ENCODE results near the gene PROM1.

PROM1 gene

DNA sequence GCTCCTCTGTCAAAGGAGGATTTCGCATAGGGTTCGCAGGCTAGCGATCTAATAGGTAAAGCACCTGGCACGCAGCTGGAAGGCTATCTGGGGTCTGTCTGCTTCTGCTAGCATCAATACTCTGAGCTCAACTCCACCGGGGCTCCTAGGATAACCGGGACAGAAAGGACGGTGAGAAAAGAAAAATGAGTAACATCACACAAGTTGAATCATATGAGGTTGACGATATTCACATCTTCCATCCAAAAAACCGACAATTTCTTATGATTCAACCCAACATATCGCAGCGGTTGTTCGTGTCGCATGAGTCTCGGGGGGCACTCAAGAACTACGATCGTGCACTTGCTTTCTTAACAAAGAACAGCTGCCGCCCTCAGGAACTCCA is 1.8 kb downstream of the PROM1 start:
- Histone ChIP-seq H3K27ac (no peak overlapping the region), H3K4me3 (peak overlapping the region; percentile 73), H3K9ac (ENCODE audit: insufficient read length) (peak overlapping the region; percentile 69), H3K9me3 (ENCODE audit: low read depth, low read length) (no peaks in the 10 kb centered on the region), H3K36me3 (ENCODE audit: insufficient read depth, low read length) (no peaks in the 10 kb centered on the region)
- DNase-seq (ENCODE audit: low read depth, low spot score): no peak
- TF ChIP-seq POLR2AphosphoS5 (IDR thresholded peaks at IDR 0.05; ENCODE audit: borderline replicate concordance, low read depth, low read length) (no peak), FOXP2 (optimal IDR thresholded peaks at IDR 0.05; ENCODE audit: control extremely low read depth, extremely low read length, insufficient read depth) (no peak)

DNA sequence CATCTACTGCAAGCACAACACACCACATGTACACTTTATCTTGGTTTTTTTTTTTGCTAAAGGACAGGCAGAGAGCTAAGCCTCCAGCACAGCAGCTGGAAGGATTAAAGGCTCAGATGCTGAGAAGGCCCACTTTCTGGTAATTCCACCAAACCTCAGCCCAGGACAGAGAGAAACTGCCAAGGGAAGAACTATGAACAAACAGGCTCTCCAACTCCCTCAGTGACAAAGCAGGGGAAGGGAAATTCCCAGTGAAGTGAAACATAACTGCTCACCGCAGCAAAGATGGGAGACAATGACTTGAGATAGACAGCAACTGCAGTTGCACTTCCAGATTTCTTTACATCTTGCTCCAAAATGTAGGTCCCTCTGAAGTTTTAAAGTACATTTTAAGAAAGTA is 4.8 kb downstream of the PROM1 start:
- TF ChIP-seq EZH2 (IDR thresholded peaks at IDR 0.05): no peak
- TF ChIP-seq FOXP2 (optimal IDR thresholded peaks at IDR 0.05; ENCODE audit: control extremely low read depth, extremely low read length, insufficient read depth): no peak
- no peak for TF ChIP-seq POLR2AphosphoS5 (IDR thresholded peaks at IDR 0.05; ENCODE audit: borderline replicate concordance, low read depth, low read length)
- Histone ChIP-seq H3K9ac (ENCODE audit: insufficient read length) (no peak overlapping the region), H3K36me3 (ENCODE audit: insufficient read depth, low read length) (no peaks in the 10 kb centered on the region), H3K27ac (no peak overlapping the region), H3K9me3 (ENCODE audit: low read depth, low read length) (no peaks in the 10 kb centered on the region), H3K4me3 (no peak overlapping the region)
- DNase-seq (ENCODE audit: low read depth, low spot score): no peak

DNA sequence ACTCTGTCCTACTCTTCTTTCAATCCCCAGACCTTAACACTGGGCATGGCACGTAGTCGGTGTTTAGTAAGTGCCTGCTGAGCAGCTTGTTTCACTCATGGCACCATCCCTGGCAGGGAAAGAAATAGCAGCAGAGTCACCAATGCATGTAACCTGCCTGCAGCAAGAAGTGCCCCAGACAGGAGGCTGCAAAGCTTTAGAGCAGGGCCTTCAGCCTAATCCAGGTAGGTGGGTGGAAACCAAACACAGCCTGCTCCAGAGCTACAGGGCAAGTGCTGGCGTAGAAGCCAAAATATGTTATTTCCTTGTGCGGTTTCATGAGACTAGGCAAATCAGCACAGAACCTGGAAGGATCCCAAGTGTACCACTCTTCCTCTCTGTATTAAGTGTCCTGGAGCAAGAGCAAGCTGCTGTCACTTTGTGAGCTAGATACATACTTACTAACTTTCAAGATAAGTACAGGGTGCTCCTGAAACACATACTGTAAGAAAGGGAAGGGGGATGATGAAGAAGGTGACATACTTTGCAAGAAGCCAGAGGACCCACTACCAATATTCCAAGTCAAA is 5.5 kb downstream of the PROM1 start:
- H3K4me3 ChIP-seq: no peak overlapping the region
- TF ChIP-seq FOXP2 (optimal IDR thresholded peaks at IDR 0.05; ENCODE audit: control extremely low read depth, extremely low read length, insufficient read depth): no peak
- no peak for TF ChIP-seq POLR2AphosphoS5 (IDR thresholded peaks at IDR 0.05; ENCODE audit: borderline replicate concordance, low read depth, low read length)
- TF ChIP-seq EZH2 (IDR thresholded peaks at IDR 0.05): no peak
- H3K36me3 ChIP-seq (ENCODE audit: insufficient read depth, low read length): no peaks in the 10 kb centered on the region
- DNase-seq (ENCODE audit: low read depth, low spot score): no peak
- no peak overlapping the region for H3K9ac ChIP-seq (ENCODE audit: insufficient read length)
- H3K27ac ChIP-seq: no peak overlapping the region
- H3K9me3 ChIP-seq (ENCODE audit: low read depth, low read length): no peaks in the 10 kb centered on the region

DNA sequence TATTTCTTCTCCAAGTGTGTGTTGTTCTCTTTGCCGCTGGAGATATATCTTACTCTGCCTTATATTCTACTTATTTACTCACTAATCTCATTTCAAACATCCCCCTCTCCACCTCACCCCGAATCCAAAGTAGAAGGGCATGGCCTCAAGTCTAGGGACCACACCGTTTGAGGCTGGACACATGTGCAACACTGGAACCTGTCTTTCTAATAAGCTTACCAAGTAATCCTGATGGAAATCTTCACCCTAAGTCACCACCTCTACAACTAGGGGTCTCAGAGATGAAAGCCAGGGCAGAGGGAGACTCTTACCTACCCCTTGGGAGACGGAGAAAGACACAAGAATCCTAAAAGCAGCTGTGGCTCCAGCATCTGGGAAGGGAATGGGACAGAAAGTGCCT is 6.0 kb downstream of the PROM1 start:
- DNase-seq (ENCODE audit: low read depth, low spot score): no peak
- H3K9me3 ChIP-seq (ENCODE audit: low read depth, low read length): no peaks in the 10 kb centered on the region
- no peak overlapping the region for H3K27ac ChIP-seq
- H3K4me3 ChIP-seq: no peak overlapping the region
- no peaks in the 10 kb centered on the region for H3K36me3 ChIP-seq (ENCODE audit: insufficient read depth, low read length)
- TF ChIP-seq EZH2 (IDR thresholded peaks at IDR 0.05) (no peak), POLR2AphosphoS5 (IDR thresholded peaks at IDR 0.05; ENCODE audit: borderline replicate concordance, low read depth, low read length) (no peak)
- no peak overlapping the region for H3K9ac ChIP-seq (ENCODE audit: insufficient read length)

DNA sequence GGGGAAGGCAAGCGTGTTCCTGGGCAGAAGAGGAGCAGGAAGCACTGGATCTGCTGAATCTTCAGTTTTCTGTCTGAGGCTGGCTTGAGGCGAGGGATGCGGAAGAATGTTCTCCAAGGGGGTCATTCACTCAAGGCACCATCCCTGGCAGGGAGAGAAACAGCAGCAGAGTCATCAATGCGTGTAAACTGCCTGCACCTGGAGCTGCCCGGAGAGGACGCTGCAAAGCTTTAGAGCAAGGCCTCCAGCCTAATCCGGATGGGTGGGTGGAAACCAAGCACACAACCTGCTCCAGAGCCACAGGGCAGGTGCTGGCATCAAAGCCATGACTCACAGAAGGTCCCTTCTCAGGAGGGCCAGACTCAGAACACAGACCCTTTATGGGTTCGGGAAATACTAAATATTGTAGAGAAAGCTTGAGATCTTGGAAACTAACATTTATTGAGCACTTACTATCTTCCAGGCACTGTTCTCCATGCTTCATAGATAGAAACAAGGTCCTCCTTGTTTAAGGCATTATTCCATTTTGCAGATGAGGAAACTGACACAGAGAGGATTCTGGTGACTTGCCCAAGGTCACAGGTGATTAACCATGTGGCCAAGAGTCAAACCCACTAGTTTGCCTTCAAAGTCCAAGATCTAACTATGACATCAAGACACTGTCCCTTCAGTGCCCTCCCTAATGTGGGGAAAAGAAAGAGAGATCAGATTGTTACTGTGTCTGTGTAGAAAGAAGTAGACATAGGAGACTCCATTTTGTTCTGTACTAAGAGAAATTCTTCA is 7.7 kb downstream of the PROM1 start:
- no peak overlapping the region for H3K27ac ChIP-seq
- TF ChIP-seq FOXP2 (optimal IDR thresholded peaks at IDR 0.05; ENCODE audit: control extremely low read depth, extremely low read length, insufficient read depth): no peak
- TF ChIP-seq EZH2 (IDR thresholded peaks at IDR 0.05): no peak
- no peak for TF ChIP-seq POLR2AphosphoS5 (IDR thresholded peaks at IDR 0.05; ENCODE audit: borderline replicate concordance, low read depth, low read length)
- no peak overlapping the region for H3K9ac ChIP-seq (ENCODE audit: insufficient read length)
- no peak overlapping the region for H3K4me3 ChIP-seq
- no peaks in the 10 kb centered on the region for H3K9me3 ChIP-seq (ENCODE audit: low read depth, low read length)
- DNase-seq (ENCODE audit: low read depth, low spot score): no peak
- no peaks in the 10 kb centered on the region for H3K36me3 ChIP-seq (ENCODE audit: insufficient read depth, low read length)

DNA sequence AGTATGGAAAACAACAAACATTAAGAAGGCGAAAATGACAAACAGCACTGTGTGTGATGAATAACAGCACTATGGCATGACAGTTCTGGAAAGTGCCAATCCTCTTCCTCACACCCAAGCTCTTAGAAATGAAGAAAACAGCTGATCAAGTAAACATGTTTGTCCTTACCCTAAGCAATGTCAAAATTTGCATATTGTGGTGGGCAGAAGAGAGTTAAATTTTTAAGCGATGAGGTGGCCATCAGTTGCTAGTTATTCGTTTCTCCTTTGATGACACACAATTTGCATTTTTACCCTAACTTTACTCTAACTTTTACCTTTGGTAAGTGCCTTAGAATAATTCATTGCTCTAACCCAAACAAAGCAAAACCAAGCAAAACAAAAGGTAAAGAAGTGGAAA is 8.8 kb downstream of the PROM1 start:
- no peaks in the 10 kb centered on the region for H3K36me3 ChIP-seq (ENCODE audit: insufficient read depth, low read length)
- TF ChIP-seq EZH2 (IDR thresholded peaks at IDR 0.05) (no peak), POLR2AphosphoS5 (IDR thresholded peaks at IDR 0.05; ENCODE audit: borderline replicate concordance, low read depth, low read length) (no peak), FOXP2 (optimal IDR thresholded peaks at IDR 0.05; ENCODE audit: control extremely low read depth, extremely low read length, insufficient read depth) (no peak)
- H3K27ac ChIP-seq: no peak overlapping the region
- H3K9ac ChIP-seq (ENCODE audit: insufficient read length): no peak overlapping the region
- no peak for DNase-seq (ENCODE audit: low read depth, low spot score)
- no peaks in the 10 kb centered on the region for H3K9me3 ChIP-seq (ENCODE audit: low read depth, low read length)
- no peak overlapping the region for H3K4me3 ChIP-seq

DNA sequence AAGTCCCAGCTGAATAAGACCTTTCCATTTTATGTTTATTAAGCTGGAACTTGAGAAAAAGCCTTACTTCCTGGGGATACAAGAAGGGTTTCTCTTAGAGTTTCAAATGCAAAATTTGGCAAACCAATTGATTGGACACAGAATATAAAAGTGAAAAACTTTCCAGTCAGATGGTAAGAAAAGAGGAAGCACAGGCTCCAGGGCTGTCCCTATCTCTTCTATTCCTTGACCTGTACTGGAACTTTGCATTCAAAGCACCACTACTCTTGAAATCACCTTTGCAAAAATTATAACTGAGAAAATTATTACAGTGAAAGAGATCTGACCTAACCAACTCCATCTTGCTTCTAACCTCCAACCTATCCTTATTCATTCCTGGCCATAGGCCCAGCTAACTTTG is 11.7 kb downstream of the PROM1 start:
- no peaks in the 10 kb centered on the region for H3K36me3 ChIP-seq (ENCODE audit: insufficient read depth, low read length)
- H3K9me3 ChIP-seq (ENCODE audit: low read depth, low read length): no peaks in the 10 kb centered on the region
- H3K9ac ChIP-seq (ENCODE audit: insufficient read length): no peak overlapping the region
- TF ChIP-seq EZH2 (IDR thresholded peaks at IDR 0.05): no peak
- TF ChIP-seq FOXP2 (optimal IDR thresholded peaks at IDR 0.05; ENCODE audit: control extremely low read depth, extremely low read length, insufficient read depth): no peak
- no peak for TF ChIP-seq POLR2AphosphoS5 (IDR thresholded peaks at IDR 0.05; ENCODE audit: borderline replicate concordance, low read depth, low read length)
- DNase-seq (ENCODE audit: low read depth, low spot score): no peak
- no peak overlapping the region for H3K27ac ChIP-seq
- H3K4me3 ChIP-seq: no peak overlapping the region

DNA sequence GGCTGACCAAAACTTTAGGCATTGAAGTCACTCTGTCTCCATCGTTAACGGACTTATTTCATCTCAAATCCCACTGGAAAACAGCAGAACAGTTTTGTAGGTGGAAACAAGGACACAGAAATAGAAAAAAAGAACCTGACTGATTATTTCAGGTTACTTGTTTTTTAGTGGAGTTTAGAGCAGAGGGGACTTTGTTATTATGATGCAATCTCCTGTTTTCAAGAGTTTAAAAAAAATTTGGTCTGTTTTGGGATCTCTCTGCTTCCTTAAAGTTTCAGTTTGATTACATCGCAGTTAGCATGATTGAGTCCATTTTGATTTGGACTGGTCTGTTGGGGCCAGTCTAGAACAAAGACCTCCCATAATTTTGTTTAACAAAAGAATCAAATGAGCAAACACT is 13.6 kb downstream of the PROM1 start:
- no peak overlapping the region for H3K4me3 ChIP-seq
- no peak for DNase-seq (ENCODE audit: low read depth, low spot score)
- no peak overlapping the region for H3K9ac ChIP-seq (ENCODE audit: insufficient read length)
- H3K9me3 ChIP-seq (ENCODE audit: low read depth, low read length): no peaks in the 10 kb centered on the region
- H3K27ac ChIP-seq: no peak overlapping the region
- TF ChIP-seq FOXP2 (optimal IDR thresholded peaks at IDR 0.05; ENCODE audit: control extremely low read depth, extremely low read length, insufficient read depth) (no peak), EZH2 (IDR thresholded peaks at IDR 0.05) (no peak), POLR2AphosphoS5 (IDR thresholded peaks at IDR 0.05; ENCODE audit: borderline replicate concordance, low read depth, low read length) (no peak)
- no peaks in the 10 kb centered on the region for H3K36me3 ChIP-seq (ENCODE audit: insufficient read depth, low read length)

DNA sequence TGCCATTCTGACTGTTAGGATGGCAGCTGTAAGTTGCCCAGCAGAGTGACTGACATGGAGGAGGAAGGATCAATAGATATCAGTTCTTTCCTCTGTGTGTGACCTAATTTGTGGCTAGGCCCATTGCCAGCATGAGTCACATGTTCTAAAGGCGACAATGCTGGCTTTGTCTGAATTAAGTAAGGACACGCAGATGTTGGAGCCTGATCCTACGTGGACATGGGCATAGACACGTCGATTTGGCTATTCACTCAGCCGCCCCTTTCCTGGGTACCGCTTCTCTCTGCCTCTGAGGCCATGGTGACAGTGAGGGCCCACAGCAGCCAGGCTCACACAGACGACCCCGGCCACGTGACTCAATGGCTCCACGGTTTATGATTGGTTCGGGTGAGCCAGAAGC is 16.3 kb downstream of the PROM1 start:
- no peak overlapping the region for H3K9ac ChIP-seq (ENCODE audit: insufficient read length)
- TF ChIP-seq FOXP2 (optimal IDR thresholded peaks at IDR 0.05; ENCODE audit: control extremely low read depth, extremely low read length, insufficient read depth) (no peak), EZH2 (IDR thresholded peaks at IDR 0.05) (no peak), POLR2AphosphoS5 (IDR thresholded peaks at IDR 0.05; ENCODE audit: borderline replicate concordance, low read depth, low read length) (no peak)
- no peak overlapping the region for H3K27ac ChIP-seq
- H3K9me3 ChIP-seq (ENCODE audit: low read depth, low read length): no peaks in the 10 kb centered on the region
- DNase-seq (ENCODE audit: low read depth, low spot score): no peak
- no peaks in the 10 kb centered on the region for H3K36me3 ChIP-seq (ENCODE audit: insufficient read depth, low read length)
- H3K4me3 ChIP-seq: no peak overlapping the region
